Fibroblast of skin of right biceps (primary cell): ENCODE results near the gene NFE2.
"Not testable (repeated sequence)": the region's sequence is repeated elsewhere in the genome, so short reads cannot be mapped to it uniquely, and the experiment has no call there.

Experiments
- DNase-seq: peaks from one replicate; pipeline ENCODE4 v3.0.0-alpha.2; 2013

Gene NFE2

GRCh38 chr12:54304187-54304810 is 3.5 kb upstream of the NFE2 start:
- no peak for DNase-seq

GRCh38 chr12:54303640-54304039 is 2.8 kb upstream of the NFE2 start:
- no peak for DNase-seq

- DNase-seq: no peak
Measured at GRCh38 chr12:54301428-54302048, 723 bp upstream of the NFE2 start.

GRCh38 chr12:54300225-54300731 is 537 bp downstream of the NFE2 start:
- DNase-seq: no peak

GRCh38 chr12:54299515-54300224 is 1.1 kb downstream of the NFE2 start:
- no peak for DNase-seq

GRCh38 chr12:54298904-54299303 is 1.9 kb downstream of the NFE2 start:
- no peak for DNase-seq

- DNase-seq: no peak
Measured at GRCh38 chr12:54296393-54297099, 4.3 kb downstream of the NFE2 start.

GRCh38 chr12:54294953-54295566 is 5.8 kb downstream of the NFE2 start:
- no peak for DNase-seq

GRCh38 chr12:54294152-54294952 is 6.5 kb downstream of the NFE2 start:
- DNase-seq: no peak

GRCh38 chr12:54292931-54293241 is 7.9 kb downstream of the NFE2 start:
- no peak for DNase-seq

GRCh38 chr12:54292083-54292930 is 8.5 kb downstream of the NFE2 start:
- no peak for DNase-seq

- no peak for DNase-seq
Measured at GRCh38 chr12:54287261-54288157, 13.3 kb downstream of the NFE2 start.

GRCh38 chr12:54286042-54287030 is 14.5 kb downstream of the NFE2 start:
- DNase-seq: no peak

- no peak for DNase-seq
Measured at GRCh38 chr12:54285150-54286041, 15.4 kb downstream of the NFE2 start.

- DNase-seq: not testable (repeated sequence)
Measured at GRCh38 chr12:54284070-54284780, 16.6 kb downstream of the NFE2 start.

GRCh38 chr12:54282949-54283593 is 17.7 kb downstream of the NFE2 start:
- no peak for DNase-seq

- DNase-seq: not testable (repeated sequence)
Measured at GRCh38 chr12:54281694-54282093, 19.1 kb downstream of the NFE2 start.
